ENCODE results near the gene PRSS22.

Gene PRSS22

DNA sequence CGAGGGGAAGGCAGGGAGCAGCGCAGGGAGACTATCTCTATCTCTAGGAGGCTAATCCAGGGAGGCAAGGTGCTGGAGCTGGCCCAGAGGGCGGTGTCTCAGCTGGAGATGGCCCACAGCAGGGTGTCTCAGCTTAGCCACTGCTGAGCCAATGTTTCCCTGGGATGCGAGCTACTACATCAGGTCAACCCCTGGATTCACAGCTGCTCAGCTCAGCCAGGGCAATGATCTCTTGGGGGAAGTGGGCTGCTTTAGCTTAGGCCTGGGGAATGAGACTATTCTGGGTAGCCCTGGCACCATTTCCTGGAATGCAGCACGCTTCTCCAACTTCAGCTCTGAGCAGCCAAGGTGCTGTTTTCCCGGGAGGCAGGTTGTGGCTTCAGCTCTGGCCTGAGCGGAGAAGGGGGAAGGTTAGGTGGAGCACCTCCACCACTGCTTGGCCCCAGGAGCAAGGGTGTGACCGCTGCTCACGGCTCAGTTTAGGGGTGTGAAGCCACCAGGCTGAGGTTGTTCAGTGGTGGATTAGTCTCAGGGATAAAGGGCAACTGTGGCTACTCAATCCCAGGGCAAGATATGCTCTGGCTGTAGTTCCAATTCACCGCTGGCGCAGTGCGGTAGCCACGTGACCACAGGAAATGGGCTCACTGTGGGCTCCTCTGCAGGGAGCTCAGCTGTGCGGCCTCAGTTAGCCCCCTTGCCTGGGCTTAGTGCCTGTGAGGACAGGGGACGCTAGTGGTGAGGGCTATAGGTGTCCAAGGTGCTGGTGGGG is 46.1 kb downstream of the PRSS22 start:
- DNase-seq = no peak

DNA sequence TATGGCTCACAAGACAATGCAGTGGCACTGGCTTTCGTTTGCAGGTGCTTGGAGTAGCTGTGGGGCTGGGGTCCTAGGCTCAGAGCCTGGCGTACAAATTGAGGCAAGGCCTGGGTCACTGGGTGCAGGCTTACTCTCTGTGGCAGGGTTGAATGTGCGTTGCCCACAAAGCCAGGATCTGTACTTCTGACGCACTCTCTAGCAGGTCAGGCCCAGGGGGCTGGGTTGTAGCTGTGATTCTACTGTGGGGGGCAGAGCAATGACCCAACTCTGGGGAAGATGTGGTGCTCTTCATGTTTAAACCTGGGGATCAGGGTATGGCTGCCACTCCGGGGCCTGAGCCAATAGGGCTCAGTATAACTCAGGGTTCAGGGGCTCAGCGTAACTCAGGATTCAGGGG is 47.3 kb downstream of the PRSS22 start:
- no peak for DNase-seq

DNA sequence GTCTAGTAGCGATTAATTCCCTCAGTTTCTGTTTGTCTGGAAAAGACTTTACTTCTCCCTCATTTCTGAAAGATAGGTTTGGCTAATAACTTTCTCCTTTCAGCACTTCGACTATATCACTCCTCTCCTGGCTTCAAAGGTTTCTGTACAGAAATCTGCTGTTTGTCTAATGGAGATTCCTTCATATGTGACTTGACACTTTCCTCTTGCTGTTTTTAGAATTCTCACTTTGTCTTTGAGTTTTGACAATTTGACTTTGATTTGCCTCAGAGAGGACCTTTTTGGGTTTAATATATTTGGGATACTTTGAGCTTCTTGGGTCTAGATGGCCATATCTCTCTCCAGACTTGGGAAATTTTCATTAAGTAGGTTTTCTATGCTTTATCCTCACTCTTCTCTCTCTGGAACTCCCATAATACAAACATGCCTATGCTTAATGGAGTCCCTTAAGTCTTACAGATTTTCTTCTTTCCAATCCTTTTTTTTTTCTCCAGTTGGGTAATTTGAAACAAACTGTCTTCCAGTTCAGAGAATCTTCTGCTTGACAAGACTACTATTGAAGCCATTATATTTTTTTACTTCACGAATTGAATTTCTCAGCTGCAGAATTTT is 48.7 kb downstream of the PRSS22 start:
- DNase-seq = no peak

GRCh38 chr16:2808181-2808580 is 49.8 kb downstream of the PRSS22 start:
- DNase-seq = no peak

- no peak for DNase-seq
These were observed 51.7 kb downstream of the PRSS22 start for GRCh38 chr16:2806286-2806685.

DNA sequence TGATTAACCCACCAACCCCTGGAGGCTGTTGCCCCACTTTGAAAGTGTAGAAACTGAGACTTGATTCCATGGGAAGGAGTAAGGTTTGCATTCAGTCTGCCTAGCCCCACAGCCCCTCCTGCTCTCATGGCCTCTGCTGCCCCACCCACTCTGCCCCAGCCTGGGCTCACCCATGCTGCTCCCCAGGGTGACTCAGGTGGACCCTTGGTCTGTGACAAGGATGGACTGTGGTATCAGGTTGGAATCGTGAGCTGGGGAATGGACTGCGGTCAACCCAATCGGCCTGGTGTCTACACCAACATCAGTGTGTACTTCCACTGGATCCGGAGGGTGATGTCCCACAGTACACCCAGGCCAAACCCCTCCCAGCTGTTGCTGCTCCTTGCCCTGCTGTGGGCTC is 53.2 kb downstream of the PRSS22 start:
- no peak for DNase-seq

DNA sequence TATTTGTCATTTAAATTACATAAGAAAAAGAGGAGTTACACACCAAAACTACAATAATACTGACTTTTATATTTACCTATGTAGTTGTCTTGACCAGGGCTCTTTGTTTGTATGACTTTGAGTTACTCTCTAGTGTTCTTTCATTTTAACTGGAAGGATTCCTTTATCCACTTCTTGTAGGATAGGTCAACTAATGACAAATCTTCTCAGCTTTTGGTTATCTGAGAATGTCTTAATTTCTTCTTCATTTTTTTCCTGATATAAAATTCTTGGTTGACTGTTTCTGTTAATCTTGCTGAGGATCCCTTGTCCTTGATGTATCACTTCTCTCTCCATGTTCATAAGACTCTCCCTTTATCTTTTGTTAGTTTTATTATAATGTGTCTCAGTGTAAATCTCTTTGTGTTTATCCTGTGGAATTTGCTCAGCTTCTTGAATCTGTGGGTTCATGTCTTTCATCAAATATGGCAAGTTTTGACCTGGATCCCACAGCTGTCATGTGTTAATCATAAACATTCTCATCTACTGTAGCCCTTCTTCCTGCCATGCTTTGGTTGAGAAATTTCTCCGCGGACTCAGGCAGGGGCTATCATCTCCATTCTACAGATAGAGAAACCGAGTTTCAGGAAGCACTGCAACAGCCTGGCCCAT is 54.3 kb downstream of the PRSS22 start:
- DNase-seq = no peak

Measured in DMS153 (cell line).